Activated naive CD8-positive, alpha-beta T cell treated with anti-CD3 and anti-CD28 coated beads, Interleukin-2, amount 10 ng/mL, durations not matched to agents 7 days and 5 days (primary cell): ENCODE measurements around the gene PPIC. TPM values are rescaled to one million over a fixed set of nuclear protein-coding genes. Genes with fewer than 3 reads are reported as not detected.

Experiments used
- ATAC-seq: fragments of 150-1000 bp; cut with Tn5 transposase; one replicate; pipeline ENCODE4 v1.10.0; 2021; ENCODE audit warnings: low read depth, moderate library complexity
- POLR2A ChIA-PET: fragments of 350-600 bp; sonication (Branson Sonifier 250); formaldehyde crosslinking; loops from one replicate; lab custom pipeline; 2021; ENCODE audit warnings: antibody characterized with exemption; lab: Charles Lee
- DNase-seq: peaks from one replicate; pipeline ENCODE4 v3.0.0; 2021
- H3K27ac Mint-ChIP-seq: one replicate; pipeline ENCODE4 v1.8.0; 2022; ENCODE audit warnings: mild to moderate bottlenecking, mixed read lengths
- H3K27me3 Mint-ChIP-seq: one replicate; pipeline ENCODE4 v1.8.0; 2022; ENCODE audit warnings: mild to moderate bottlenecking, moderate library complexity, mixed read lengths
- H3K36me3 Mint-ChIP-seq: one replicate; pipeline ENCODE4 v1.8.0; 2021; ENCODE audit warnings: mild to moderate bottlenecking, mixed read lengths
- H3K4me1 Mint-ChIP-seq: one replicate; pipeline ENCODE4 v1.8.0; 2021; ENCODE audit warnings: mixed read lengths
- H3K4me3 Mint-ChIP-seq: one replicate; pipeline ENCODE4 v1.8.0; 2022; ENCODE audit warnings: mild to moderate bottlenecking, moderate library complexity, mixed read lengths
- H3K9me3 Mint-ChIP-seq: one replicate; pipeline ENCODE4 v1.8.0; 2021; ENCODE audit warnings: mixed read lengths
- total RNA-seq, 2 experiments: library from RNA; stranded (reverse); gene quantifications; one replicate each; pipeline ENCODE4 v1.2.3, GENCODE V29; 2021

Gene PPIC
- total RNA-seq, 2 experiments from 2014 or later, result not detected

DNA sequence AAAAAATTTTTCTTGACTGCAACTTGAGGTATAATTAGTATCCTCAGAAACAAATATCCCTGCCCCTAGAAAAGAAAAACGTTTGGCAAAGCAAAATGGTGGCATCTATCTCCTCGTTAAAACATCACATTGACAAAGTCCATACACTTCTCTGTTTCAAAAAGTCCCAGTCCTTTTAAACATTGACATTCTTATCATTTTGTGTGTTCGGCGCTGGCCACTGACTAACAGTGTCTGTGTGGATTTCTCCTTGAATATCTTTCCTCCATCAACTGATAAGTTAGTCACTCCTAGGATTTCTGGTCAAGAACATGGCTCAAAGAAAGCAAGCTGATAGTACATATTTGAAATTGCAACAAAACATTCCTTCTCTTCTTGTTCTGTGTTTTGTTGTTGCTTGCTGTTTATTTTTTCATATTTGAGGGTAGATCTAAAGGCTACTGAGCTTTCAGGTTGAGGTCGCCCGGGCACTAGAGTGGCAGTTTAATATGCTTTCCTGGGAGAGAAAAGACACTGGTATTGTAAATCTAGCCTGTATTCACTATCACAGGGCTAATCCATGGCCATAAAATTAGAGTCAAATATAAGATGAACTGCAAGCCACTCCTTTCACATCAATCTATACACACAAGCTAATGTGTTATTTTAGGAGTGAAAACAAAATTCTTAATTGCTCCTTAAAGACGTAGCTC, 8.5 kb upstream of the PPIC start:
- no peak for ATAC-seq

DNA sequence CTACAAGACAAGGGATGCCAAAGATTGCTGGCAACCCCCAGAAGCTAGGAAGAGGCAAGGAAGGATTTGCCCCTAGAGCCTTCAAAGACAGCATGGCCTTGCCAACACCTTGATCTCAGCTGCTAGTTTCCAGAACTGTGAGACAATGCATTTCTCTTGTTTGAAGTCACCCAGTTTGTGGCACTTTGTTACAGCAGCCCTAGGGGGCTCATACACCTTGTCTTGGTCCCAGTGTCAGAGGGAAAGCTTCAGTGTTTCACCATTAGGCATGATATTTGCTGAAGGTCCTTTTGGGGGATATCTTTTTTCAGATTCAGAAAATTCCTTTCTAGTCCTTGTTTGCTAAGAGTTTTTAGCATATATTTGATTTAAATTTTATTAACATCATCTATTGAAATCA, 3.1 kb upstream of the PPIC start:
- no peaks in the 10 kb centered on the region for H3K36me3 Mint-ChIP-seq
- peaks cover 55% of the 10 kb centered on the region for H3K27me3 Mint-ChIP-seq
- no peak overlapping the region for H3K27ac Mint-ChIP-seq
- DNase-seq, result no peak
- H3K4me3 Mint-ChIP-seq, result no peak overlapping the region
- ATAC-seq, result no peak
- H3K9me3 Mint-ChIP-seq, result no peaks in the 10 kb centered on the region
- POLR2A ChIA-PET, result no interaction called here
- H3K4me1 Mint-ChIP-seq, result peaks cover 8% of the 10 kb centered on the region

More for the DNA sequence above, 8.5 kb upstream of the PPIC start:
- no peaks in the 10 kb centered on the region for H3K4me1 Mint-ChIP-seq
- no peak overlapping the region for H3K27ac Mint-ChIP-seq
- POLR2A ChIA-PET, result no interaction called here
- no peaks in the 10 kb centered on the region for H3K36me3 Mint-ChIP-seq
- H3K4me3 Mint-ChIP-seq, result no peak overlapping the region
- H3K9me3 Mint-ChIP-seq, result no peaks in the 10 kb centered on the region
- DNase-seq, result no peak
- H3K27me3 Mint-ChIP-seq, result peaks cover 13% of the 10 kb centered on the region

DNA sequence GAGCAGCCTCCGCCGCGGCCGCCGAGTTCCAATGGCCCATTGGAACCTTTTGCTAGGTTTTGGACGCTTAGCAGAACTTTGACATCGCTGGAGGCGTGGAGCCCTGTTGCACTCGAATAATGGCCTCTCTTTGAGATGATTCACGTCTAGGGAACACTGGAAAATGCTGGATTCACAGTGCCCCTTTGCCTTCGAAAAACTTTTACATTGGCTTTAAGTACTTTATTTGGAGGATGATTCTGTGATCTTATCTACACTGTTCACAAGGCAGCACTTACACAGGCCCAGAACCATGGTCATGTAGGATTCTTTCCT, 536 bp upstream of the PPIC start:
- DNase-seq, result no peak
- no peak for ATAC-seq
- POLR2A ChIA-PET, result no interaction called here
- no peak overlapping the region for H3K27ac Mint-ChIP-seq
- no peaks in the 10 kb centered on the region for H3K9me3 Mint-ChIP-seq
- H3K4me3 Mint-ChIP-seq, result no peak overlapping the region
- peaks cover 59% of the 10 kb centered on the region for H3K27me3 Mint-ChIP-seq
- H3K4me1 Mint-ChIP-seq, result peaks cover 8% of the 10 kb centered on the region
- no peaks in the 10 kb centered on the region for H3K36me3 Mint-ChIP-seq

DNA sequence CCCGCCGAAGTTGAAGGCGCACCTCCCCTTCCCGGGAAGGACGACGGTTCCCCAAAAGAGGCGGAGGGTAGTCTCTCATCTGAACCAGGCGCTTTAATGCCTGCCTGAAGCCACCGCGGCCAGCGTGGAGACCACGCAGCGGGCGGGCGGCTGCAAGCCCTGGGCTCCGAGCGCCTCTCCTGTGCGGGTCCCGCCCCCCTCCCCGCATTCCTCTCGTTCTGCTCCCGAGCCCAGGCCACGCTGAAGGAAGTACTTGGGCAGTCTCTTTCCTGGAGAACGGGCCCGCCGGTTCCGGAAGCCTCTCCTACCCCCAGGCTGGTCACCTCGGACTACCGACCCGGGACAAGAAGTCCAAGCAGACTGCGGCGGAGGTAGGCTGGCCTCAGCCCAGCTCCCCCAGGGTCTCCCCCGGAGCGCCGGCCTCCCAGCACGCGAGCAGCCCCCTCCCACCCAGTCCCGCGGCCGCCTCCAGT, 571 bp downstream of the PPIC start:
- peak; percentile 42 for ATAC-seq
- Mint-ChIP-seq H3K27ac (no peak overlapping the region), H3K4me3 (peak overlapping the region; percentile 59), H3K27me3 (peaks cover 54% of the 10 kb centered on the region), H3K9me3 (no peaks in the 10 kb centered on the region), H3K4me1 (peaks cover 8% of the 10 kb centered on the region), H3K36me3 (no peaks in the 10 kb centered on the region)
- peak; percentile 39 for DNase-seq
- POLR2A ChIA-PET, result no interaction called here

DNA sequence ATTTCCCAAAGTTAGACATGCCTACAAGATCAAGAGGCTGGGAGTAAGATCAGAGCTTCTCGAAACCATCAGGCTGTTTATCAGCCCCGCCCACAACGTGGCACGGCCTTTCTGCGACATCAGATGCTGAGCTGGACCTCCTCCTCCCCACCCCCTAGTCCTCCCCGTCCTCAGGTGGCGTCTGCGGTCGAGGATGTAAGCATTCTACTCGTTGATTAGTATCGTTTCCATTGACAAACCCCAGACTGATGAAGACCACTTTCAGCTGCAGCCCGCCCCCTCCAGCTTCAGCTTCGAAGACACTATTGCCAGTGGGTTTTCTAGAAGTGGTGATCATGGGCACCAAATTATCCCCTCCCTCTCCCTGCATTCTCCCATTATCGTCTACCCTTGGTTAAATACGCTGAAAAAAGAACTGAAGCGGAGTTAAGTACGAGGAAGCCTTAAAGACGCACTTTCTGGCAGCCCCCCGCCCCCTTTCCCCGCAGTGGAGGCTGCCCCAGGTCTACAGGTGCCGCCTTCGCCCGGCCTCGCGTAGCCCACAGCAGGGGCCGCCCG, 1.1 kb downstream of the PPIC start:
- Mint-ChIP-seq H3K36me3 (no peaks in the 10 kb centered on the region), H3K27ac (no peak overlapping the region), H3K4me3 (peak overlapping the region; percentile 59), H3K4me1 (peaks cover 8% of the 10 kb centered on the region), H3K9me3 (no peaks in the 10 kb centered on the region), H3K27me3 (peaks cover 56% of the 10 kb centered on the region)
- peak; percentile 28 for DNase-seq
- ATAC-seq, result no peak
- POLR2A ChIA-PET, result no interaction called here

DNA sequence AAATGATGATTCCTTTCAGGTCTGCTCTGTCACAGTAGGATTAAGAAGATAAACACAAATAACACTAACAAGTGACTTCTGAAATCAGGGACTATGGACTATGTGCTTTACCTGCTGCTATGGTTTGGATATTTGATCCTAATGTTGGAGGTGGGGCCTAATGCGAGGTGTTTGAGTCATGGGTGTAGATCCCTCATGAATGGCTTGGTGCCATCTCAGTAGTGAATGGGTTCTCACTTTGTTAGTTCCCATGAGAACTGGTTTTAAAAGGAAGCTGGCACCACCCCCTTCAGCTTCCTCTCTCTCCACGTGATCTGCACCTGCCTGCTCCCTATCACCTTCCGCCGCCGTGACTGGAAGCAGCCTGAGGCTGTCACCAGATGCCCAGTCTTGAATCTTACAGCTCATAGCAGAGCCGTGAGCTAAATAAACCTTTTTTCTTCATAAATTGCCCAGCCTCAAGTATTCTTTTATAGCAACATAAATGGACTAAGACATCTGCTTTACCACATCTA, 3.3 kb downstream of the PPIC start:
- Mint-ChIP-seq H3K27me3 (peaks cover 43% of the 10 kb centered on the region), H3K27ac (no peak overlapping the region), H3K36me3 (no peaks in the 10 kb centered on the region), H3K4me1 (peaks cover 8% of the 10 kb centered on the region), H3K9me3 (no peaks in the 10 kb centered on the region), H3K4me3 (no peak overlapping the region)
- POLR2A ChIA-PET, result no interaction called here
- DNase-seq, result no peak
- ATAC-seq, result no peak

DNA sequence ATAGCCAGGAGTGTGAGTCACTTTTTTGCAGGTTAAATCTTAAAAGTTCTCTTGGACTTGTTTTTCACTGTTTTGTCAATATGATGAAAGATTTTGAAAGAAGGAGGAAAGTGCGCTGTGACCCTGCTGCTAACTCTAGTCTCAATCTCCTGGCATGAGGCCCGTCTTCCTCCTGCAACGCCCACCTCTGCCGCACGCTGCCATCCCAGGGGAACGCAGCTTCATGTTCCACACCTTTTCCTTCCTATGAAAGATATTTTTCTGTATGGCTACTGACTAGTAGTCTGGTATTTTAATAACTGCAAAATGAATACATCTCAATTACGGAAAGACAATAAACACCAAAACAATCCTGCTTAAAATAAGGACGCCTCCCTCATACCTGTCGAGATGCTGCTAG, 8.3 kb downstream of the PPIC start:
- POLR2A ChIA-PET, result no interaction called here
- DNase-seq (no peak), ATAC-seq (no peak)
- Mint-ChIP-seq H3K27ac (no peak overlapping the region), H3K9me3 (no peaks in the 10 kb centered on the region), H3K27me3 (peaks cover 2% of the 10 kb centered on the region), H3K36me3 (no peaks in the 10 kb centered on the region), H3K4me1 (no peaks in the 10 kb centered on the region), H3K4me3 (no peak overlapping the region)

DNA sequence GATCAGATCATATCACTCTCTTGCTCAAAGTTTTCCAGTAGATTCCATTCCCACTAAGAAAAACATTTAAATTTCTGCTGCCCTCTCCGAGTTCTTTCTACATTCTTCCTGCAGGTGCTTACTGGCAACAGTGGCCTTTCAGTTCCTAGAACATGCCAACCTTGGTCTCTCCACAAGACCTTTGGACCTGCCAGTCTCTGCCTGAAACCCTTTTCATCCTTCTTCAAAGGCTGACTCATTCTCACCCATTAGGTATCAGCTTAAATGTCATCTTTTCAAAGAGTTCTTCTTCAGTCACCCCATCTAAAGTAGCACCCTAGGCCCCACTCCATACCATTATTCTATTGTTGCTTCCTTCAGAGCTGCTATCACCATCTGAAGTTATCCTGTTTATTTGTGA, 21.8 kb downstream of the PPIC start:
- no peak overlapping the region for H3K27ac Mint-ChIP-seq
- ATAC-seq, result no peak
- H3K27me3 Mint-ChIP-seq, result no peaks in the 10 kb centered on the region
- no peak for DNase-seq
- H3K4me3 Mint-ChIP-seq, result no peak overlapping the region
- H3K9me3 Mint-ChIP-seq, result no peaks in the 10 kb centered on the region
- no peaks in the 10 kb centered on the region for H3K36me3 Mint-ChIP-seq
- POLR2A ChIA-PET, result no interaction called here
- H3K4me1 Mint-ChIP-seq, result no peaks in the 10 kb centered on the region

DNA sequence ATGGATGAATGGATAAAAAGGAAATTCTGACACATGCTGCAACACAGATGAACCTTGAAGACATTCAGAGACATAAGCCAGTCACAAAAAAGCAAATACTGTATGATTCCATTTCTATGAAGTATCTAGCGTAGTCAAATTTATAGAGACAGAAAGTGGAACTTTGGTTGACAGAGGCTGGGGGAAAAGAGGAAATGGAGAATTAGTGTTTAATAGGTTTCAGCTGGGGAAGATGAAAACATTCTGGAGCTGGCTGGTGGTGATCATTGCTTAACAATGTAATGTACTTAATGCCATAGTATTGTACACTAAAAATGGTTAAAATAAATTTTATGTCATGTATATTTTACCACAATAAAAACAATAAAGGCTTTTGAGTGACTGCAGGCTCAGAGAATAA, 24.2 kb downstream of the PPIC start:
- Mint-ChIP-seq H3K4me3 (no peak overlapping the region), H3K27ac (no peak overlapping the region), H3K4me1 (no peaks in the 10 kb centered on the region), H3K9me3 (no peaks in the 10 kb centered on the region), H3K36me3 (no peaks in the 10 kb centered on the region), H3K27me3 (no peaks in the 10 kb centered on the region)
- ATAC-seq (no peak), DNase-seq (no peak)
- POLR2A ChIA-PET, result no interaction called here

DNA sequence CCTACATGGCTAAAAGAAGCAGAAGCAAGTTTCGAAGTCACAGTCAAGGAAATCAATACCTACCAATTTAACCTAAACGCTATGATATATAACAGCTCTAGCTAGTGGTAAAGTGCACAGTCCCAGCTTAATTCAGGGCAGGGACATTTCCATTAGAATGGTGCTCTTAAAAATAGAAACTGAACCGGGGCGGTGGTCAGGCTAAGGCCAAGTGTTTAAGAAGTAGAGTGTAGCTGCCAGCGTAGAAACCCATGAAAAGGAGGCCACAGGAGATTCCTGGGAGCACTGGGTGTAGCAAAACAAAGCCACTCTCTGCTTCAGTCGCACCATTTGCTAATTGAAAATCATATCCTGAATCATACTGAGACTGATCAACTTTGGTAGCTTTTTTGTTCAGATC, 28.8 kb downstream of the PPIC start:
- no peaks in the 10 kb centered on the region for H3K4me1 Mint-ChIP-seq
- no peak overlapping the region for H3K4me3 Mint-ChIP-seq
- POLR2A ChIA-PET, result no interaction called here

DNA sequence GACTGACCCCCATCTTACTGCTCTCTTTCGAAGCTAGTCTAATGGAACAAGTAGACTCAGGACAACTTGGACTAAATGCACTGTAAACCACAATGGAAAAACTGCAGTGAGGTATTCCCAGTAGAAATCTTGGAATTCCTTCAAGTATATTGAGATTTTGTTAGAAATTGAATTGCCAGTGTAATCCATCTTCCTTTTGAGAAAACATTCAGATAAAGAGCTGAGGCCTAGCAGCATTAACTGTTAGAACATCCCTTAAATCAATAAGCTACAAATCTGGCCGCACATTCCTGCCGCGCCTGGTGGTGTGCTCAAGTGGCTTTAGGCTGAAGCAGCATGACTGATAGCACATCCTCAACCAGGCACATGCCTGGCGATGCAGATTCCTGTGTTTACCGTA, 29.3 kb downstream of the PPIC start:
- DNase-seq, result no peak
- no peaks in the 10 kb centered on the region for H3K9me3 Mint-ChIP-seq
- POLR2A ChIA-PET, result no interaction called here
- no peak overlapping the region for H3K27ac Mint-ChIP-seq
- H3K27me3 Mint-ChIP-seq, result peaks cover 3% of the 10 kb centered on the region
- ATAC-seq, result no peak
- H3K4me1 Mint-ChIP-seq, result no peaks in the 10 kb centered on the region
- H3K4me3 Mint-ChIP-seq, result no peak overlapping the region
- no peaks in the 10 kb centered on the region for H3K36me3 Mint-ChIP-seq

More for the DNA sequence above, 28.8 kb downstream of the PPIC start:
- no peak for ATAC-seq
- Mint-ChIP-seq H3K27me3 (peaks cover 3% of the 10 kb centered on the region), H3K27ac (no peak overlapping the region), H3K9me3 (no peaks in the 10 kb centered on the region), H3K36me3 (no peaks in the 10 kb centered on the region)
- DNase-seq, result no peak

DNA sequence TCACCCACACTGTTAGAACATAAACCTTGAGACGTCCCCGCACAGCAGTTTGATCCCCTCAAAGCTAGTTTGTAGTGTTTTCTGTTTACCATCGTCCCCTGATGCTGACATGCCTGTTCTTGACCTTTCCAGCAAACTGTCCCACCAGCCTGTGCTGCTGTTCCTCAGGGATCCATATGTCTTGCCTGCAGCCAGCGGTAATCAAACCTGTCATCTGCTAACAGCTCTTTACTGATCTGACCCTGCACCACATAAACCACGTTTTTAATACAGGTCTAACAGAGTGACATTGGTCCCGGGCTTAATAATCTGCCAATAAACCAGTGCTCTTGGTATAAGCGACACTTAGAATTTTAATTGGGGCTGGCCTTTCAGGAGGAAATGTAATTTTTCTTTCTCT, 34.7 kb downstream of the PPIC start:
- Mint-ChIP-seq H3K4me3 (no peak overlapping the region), H3K27ac (no peak overlapping the region), H3K36me3 (no peaks in the 10 kb centered on the region), H3K9me3 (no peaks in the 10 kb centered on the region), H3K27me3 (peaks cover 7% of the 10 kb centered on the region), H3K4me1 (no peaks in the 10 kb centered on the region)
- no peak for DNase-seq
- ATAC-seq, result no peak
- POLR2A ChIA-PET, result no interaction called here

DNA sequence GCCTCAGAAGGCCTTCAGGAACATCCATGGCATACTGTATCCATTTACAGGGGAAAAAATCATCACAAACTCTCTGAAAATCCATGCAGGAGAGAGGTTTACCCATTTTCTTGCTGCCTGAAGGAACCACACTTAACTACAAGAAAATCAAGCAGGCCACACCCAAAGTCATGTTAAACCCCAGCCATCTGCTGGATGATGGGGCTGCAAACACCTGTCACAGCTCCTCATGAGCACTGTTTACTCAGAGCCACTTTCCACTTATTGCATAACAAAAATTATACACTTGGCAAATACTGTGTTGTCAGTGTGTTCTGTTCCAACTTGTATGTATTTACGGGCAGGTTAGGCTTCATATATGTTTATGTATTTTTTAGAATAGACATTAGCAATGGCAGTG, 35.8 kb downstream of the PPIC start:
- no peaks in the 10 kb centered on the region for H3K4me1 Mint-ChIP-seq
- DNase-seq (no peak), ATAC-seq (no peak)
- POLR2A ChIA-PET, result no interaction called here
- H3K27me3 Mint-ChIP-seq, result peaks cover 4% of the 10 kb centered on the region
- no peak overlapping the region for H3K4me3 Mint-ChIP-seq
- H3K9me3 Mint-ChIP-seq, result no peaks in the 10 kb centered on the region
- H3K36me3 Mint-ChIP-seq, result no peaks in the 10 kb centered on the region
- H3K27ac Mint-ChIP-seq, result no peak overlapping the region

DNA sequence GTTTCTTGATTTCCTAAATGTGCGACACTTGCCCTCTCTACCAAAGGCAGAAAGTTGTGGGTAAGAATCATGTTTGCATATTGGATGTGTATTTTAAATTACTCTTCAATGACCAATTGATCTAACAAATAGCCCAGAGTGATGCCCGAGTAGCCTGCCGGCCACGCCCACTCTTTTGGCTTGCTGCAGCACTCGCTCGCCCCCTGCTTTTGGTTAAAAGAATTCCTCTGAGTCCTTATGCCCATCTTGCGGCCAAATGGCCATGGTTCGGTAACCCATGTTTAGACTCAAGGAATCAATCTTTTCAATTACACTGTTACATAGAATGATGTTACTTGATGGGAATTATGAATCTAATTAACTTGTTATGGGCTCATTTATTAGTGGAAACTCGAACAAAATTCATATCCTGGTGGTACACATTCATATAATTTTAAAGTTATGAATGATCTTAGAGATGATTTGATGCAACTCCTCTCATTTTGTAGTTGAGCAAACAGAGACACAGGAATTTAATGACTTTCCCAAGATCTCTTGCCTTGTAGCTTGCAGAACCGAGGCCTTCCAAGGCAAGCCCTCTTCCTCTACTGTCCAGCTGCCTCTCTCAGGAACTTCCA, 36.5 kb downstream of the PPIC start:
- POLR2A ChIA-PET, result no interaction called here

More for the DNA sequence above, 36.5 kb downstream of the PPIC start:
- Mint-ChIP-seq H3K4me3 (no peak overlapping the region), H3K27me3 (peaks cover 4% of the 10 kb centered on the region), H3K9me3 (no peaks in the 10 kb centered on the region), H3K36me3 (no peaks in the 10 kb centered on the region), H3K27ac (no peak overlapping the region), H3K4me1 (no peaks in the 10 kb centered on the region)
- ATAC-seq, result no peak
- DNase-seq, result peak; percentile 29
